Measurements from ENCODE around the gene SUN1.
"Not testable (repeated sequence)": the region's sequence is repeated elsewhere in the genome, so short reads cannot be mapped to it uniquely, and the experiment has no call there.

Gene SUN1

DNA sequence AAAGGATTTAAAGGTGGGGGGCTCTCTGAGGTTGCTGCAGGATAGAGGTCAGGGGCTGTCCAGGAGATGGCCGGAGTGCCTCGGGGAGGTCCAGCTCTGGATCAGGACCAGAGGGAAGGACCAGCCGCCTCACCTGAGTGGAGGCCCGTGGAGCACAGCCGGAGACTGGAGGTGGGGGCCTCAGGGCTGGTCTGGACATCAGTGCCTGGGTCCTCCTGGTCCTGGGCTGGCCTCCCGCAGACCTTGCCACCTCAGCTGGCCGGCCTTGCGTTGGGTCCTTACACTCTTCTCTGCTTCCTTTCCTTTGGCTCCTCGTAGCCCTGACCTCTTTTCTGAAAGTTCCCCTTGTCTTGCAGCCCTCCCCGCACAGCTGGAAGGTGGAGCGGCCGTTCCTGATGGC is 2.0 kb downstream of the SUN1 start:
- no peak for DNase-seq (ENCODE audit: low spot score)

DNA sequence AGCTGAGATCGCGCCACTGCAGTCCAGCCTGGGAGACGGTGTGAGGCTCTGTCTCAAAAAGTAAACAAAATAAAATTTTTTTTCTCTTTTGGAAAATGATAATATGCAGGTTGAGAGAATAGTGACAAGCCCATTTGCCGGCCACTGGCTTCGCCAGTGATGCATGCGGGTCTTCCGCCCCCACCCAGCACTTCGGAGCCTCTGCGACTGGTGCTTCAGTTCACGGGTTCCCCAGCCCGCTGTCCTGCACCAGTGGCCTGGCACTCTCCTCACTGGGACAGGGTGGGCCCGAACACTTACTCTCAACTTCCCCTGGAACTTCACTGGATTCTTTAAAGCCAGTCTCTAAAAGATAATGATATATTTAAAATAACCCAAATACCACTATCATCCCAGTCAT is 2.7 kb downstream of the SUN1 start:
- no peak for DNase-seq (ENCODE audit: low spot score)

DNA sequence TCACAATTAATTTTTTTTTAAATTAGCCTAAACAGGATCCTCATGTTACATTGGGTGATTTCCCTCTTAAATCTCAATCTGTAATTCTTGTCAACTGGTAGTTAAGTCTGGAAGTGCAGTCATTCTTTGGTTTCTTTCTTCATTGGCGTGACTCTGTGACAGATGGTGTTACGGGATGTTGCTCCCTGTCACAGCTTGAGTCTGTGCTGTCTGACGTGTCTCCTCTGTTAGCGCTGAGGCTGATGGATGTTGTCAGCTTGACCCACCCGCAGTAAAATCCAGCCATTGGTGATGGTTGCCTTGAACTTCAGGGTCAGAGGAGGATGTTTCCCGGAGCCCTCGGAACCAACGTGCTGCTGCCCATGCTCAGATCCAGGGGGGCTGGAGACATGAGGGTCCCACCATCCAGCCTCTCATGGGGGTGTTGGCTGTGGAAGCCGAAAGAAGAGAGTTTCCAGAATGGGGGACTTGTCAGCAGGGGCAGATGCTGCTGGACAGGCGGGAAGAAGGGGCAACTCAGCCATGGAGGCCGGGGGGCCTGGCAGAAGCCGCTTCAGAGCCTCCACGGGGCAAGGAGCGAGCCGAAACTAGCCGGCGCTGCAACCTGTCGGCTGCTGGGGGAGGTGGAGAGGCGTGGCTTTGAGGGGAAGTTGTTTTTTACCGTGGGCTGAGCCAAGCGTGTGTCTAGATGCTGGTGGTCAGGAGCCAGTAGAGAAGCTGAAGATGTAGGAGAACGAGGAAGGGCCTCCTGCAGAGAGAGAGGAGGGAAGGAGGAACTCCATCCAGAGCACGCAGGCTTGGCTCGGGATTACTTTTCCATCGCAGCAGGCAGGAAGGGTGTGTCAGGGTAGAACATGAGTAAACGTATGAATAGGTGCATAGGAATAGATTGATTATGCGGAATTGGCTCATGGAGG is 3.5 kb downstream of the SUN1 start:
- no peak for DNase-seq (ENCODE audit: low spot score)

GRCh38 chr7:836429-836828 is 4.2 kb downstream of the SUN1 start:
- peak; percentile 17 for DNase-seq (ENCODE audit: low spot score)

DNA sequence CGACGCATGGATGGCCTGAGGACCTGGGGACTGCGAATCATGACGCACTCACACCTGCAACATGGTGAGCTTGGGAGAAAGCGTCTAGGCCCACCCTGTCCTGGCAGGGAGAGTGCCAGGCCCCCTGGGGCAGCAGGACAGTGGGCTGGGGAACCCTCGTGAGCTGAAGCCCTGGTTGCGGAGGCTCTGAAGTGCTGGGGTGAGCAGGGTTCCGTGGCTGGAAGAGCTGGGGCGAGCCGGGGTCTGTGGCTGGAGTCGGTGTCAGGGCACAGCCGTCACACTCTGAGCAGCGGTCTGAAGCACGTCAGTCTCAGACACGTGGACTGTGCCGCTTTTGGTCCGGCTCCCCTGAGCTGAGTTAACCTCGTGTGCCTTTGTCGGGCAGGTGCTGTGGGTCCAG is 4.7 kb downstream of the SUN1 start:
- DNase-seq (ENCODE audit: low spot score), result no peak

DNA sequence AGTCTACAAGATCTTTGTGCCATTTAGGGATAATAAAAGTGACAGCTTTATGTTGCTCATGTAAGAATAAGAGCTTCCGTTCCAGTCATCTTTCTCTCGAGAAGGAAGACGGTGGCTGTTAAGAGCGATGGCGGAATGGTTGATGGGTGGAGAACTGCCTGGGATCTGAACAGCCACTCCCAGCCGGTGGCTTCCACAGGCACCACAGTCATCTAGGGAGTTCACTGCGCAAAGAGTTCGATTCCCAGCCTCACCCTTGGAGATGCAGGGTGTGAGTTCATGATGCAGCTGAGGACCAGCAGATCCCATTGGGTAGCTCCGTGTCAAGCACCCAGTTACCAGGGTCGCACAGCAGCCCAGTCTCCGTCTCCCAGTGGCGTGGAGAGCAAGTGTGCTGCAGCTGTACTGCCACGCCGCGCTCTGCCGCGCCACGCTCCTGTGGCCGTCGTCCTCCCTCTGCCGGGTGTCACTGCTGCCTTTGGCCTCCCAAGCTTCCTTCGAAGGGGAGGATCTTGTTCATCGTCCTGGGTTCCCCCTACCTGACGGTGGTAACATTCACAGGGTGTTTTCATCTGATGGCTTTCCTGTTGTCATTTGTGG is 7.8 kb downstream of the SUN1 start:
- DNase-seq (ENCODE audit: low spot score), result no peak

GRCh38 chr7:841943-842342 is 9.7 kb downstream of the SUN1 start:
- no peak for DNase-seq (ENCODE audit: low spot score)

DNA sequence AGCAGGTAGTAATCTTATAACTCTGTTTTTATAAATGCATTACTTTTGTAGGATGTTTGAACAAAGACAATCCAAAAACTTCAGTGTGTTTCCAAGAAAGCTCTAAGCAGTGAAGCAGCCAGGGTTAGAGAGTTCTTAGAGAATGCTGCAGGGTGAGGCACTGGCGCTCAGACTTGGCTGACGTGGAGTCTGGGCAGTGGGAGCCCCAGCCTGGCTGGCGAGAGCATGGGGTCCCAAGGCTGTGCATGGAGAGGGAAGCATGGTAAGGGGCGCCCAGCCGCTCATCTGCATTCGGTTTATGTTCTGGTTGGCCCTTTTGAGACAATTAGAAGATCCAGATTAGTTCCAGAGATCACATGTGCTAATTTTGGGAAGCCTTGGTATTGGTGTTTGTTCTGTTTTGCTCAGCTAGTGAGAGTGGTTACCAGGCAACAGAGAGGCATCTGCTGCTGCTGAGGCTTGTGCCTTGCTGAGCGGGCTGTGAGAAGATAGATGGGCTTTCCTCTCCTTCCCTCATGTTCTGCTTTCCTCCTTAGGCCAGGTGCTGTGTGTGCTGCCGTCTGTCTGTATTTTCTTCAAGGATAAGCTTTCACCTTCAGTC is 10.3 kb downstream of the SUN1 start:
- DNase-seq (ENCODE audit: low spot score), result no peak

GRCh38 chr7:843230-843629 is 11.0 kb downstream of the SUN1 start:
- no peak for DNase-seq (ENCODE audit: low spot score)

DNA sequence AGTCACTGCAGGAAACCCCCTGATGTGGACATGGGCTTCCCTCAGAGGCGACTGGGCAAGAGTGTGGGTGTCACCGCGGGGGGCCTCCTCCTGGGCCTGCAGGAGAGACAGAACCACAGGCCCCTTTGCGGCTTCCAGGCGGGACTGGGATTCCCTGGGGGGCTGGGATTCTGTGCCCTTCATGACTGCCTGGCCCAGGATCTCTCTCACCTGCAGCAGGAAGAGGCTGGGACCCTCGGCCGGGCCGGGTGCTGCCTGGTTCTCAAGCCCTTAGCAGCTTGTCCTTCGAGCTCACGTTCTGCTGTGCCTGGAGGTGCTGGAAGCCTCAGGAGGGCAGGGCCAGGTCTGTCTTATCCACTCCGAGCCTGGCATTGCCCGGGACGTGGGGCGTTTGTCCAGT is 11.8 kb downstream of the SUN1 start:
- no peak for DNase-seq (ENCODE audit: low spot score)

DNA sequence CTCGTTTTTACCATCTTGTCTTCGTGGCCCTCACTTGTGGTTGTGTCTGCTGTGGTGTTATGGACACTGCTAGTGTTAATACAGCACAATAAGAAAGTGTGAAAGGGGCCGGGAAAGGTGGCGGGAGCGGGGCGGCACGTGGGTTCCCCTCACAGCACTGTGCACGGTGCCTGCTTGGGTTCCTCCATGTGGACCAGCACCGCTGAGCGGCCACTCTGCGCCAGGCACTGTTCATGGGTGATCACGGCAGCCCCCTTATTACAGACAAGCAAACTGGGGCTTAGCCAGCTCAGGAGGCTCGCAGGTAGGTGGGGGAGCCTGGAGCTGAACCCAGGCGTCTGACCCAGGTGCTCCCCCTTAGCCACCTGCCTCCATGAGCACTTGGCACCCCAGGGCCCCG is 12.2 kb downstream of the SUN1 start:
- no peak for DNase-seq (ENCODE audit: low spot score)

DNA sequence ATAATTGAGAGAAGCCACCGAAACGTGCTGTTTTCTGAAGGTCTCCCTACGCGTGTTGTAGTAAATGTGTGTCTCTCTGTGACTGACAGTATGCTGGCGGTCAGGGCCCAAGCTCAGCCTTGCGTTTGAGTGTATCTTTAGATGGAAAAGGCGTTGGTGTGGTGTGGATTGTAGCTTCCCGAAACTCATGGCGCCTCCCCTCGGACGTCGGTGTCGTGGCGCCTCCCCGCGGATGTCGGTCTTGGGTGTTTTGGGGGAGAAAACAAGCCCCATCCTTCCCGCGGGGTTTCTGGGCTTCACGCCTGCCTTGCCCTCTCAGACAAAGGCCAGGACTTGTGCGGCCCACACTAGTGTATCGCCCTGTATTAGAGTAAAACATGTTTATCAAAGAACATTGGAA is 12.8 kb downstream of the SUN1 start:
- DNase-seq (ENCODE audit: low spot score), result no peak

- DNase-seq (ENCODE audit: low spot score), result no peak
Measured at GRCh38 chr7:845731-846130, 13.5 kb downstream of the SUN1 start.

- not testable (repeated sequence) for DNase-seq (ENCODE audit: low spot score)
Measured at GRCh38 chr7:846958-847650, 14.8 kb downstream of the SUN1 start.

- DNase-seq (ENCODE audit: low spot score), result not testable (repeated sequence)
Measured at GRCh38 chr7:847728-848127, 15.5 kb downstream of the SUN1 start.

DNA sequence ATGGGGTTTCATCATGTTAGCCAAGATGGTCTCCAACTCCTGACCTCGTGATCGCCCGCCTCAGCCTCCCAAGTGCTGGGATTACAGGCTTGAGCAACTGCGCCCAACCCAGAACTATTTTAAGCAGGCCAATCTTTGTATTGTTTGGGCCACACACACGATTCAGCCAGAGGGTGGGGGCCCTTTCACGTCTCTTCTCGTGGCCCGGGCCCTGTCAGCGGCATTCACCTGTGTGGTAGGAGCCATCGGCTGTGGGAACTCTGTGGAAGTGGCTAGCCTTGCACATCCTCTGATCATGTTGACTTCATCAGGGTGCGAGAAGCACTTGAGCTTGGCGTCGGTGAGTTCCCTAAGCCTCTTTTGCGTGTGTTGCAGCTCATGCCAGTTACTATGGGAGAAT is 16.9 kb downstream of the SUN1 start:
- no peak for DNase-seq (ENCODE audit: low spot score)

DNA sequence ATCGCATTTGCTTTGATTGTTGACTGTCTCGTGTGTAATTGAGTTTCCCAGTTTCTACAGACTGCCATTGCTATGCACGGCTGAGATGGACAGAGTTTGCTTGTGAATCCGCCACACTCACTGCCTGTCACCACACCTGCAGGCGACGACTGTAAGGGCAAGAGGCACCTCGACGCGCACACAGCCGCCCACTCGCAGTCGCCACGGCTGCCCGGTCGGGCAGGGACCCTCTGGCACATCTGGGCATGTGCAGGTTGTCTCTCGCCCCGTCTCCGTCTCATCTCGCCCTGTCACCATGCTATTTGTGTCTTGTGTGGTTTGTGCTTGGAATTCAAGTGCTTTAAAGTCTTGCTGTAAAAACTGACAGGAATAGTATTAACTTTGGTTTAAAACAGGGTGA is 17.5 kb downstream of the SUN1 start:
- no peak for DNase-seq (ENCODE audit: low spot score)

DNA sequence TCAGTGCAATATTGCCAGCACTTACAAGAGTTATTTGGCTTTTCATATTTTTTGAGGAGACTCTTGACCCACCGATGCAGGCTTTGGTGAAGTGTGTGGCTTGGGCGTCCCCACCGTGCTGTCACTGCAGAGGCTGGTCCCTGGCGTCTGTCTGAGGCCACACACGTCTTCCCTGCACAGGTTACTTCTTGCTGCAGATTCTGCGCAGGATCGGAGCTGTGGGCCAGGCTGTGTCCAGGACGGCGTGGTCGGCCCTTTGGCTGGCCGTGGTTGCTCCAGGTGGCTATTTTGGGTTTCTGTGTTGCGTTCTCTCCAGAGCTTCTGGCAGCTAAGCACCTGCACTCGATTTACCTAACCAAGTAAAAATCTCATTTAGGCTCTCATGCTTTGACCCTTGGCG is 18.9 kb downstream of the SUN1 start:
- DNase-seq (ENCODE audit: low spot score), result no peak

- no peak for DNase-seq (ENCODE audit: low spot score)
Measured at GRCh38 chr7:853366-854117, 21.3 kb downstream of the SUN1 start.

DNA sequence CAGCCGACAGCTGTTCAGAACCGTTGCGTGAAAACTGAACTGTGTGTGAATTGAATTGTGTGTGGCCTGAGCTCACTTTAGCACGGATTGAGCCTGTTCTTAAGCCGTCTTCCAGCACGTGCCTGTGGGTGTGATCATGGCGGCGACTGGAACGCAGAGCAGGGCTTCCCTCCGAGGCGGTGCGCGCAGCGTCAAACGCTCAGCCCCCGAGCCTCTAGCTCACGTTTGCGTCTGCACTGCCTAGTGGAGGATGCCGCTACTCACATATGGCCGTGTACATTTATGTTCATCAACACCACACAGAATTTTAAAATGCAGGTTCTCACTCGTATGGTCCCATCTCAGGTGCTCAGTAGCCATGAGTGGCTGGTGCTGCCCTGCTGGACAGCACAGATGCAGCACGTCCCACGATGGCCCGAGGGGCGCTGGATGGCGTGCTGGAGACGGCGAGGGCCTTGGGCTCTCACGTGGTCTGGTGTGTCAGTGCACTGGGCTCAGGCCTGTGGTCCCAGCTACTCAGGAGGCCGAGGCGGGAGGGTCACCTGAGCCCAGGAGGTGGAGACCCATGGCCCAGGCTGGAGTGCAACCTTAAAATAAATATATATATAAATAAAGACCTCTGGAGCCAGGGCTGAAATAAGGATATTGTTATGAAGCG is 22.0 kb downstream of the SUN1 start:
- no peak for DNase-seq (ENCODE audit: low spot score)

GRCh38 chr7:855686-856369 is 23.6 kb downstream of the SUN1 start:
- no peak for DNase-seq (ENCODE audit: low spot score)
